ENCODE measurements around the gene NR2F1-AS1.

The NR2F1-AS1 gene

DNA sequence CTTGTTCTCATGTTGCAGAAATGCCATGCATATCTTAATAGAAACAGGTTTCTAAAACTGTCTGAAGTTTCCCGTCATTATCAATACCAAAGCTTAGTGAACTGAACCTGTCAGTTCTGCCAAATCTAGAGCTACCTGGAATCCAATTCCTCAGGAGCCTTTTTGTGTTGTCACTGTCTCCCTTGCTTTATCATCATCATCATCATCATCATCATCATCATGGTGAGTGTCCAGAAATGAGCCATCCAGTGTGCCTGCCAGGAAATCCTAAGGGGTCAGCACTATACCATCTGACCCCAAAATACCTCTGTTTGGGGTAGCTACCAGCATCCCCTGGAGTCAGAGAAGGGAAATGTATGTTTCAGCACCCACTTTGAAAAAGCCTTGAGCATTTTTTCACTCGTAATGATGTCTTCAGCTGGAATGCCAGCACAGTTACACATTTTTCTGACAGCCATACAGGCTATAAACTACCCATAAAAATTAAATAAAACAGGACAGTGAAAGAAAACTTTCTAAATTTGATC lies 150.3 kb downstream of the NR2F1-AS1 start:
- DNase-seq (ENCODE audit: low read depth): no peak
- no peak for TF ChIP-seq CTCF (IDR thresholded peaks at IDR 0.05; ENCODE audit: insufficient read depth, low read depth, low read length, missing control alignments)

GRCh38 chr5:93430118-93430517 lies 150.9 kb downstream of the NR2F1-AS1 start:
- DNase-seq (ENCODE audit: low read depth): no peak
- no peak for TF ChIP-seq CTCF (IDR thresholded peaks at IDR 0.05; ENCODE audit: insufficient read depth, low read depth, low read length, missing control alignments)
- no peak overlapping the region for H3K4me3 ChIP-seq (ENCODE audit: low read length)

More for the DNA sequence above, 150.3 kb downstream of the NR2F1-AS1 start:
- H3K4me3 ChIP-seq (ENCODE audit: low read length): no peak overlapping the region

DNA sequence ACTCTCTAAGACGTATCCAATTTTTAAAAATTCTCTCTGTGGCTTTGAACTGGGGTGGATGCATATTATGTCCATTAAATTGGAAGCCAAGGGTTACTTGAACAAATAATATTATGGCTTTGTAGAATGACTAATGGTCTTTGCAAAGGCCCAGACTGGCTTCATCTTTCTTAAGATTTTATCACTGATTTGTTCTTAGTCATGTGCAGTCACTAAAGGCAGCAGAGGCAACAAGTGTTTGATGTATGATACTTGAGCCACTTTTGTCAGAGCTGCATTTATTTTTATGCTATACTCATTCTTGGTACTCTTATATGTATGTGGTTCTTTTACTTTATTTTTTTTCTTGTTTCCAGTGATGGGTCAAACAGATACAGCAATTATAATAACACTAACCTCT lies 152.2 kb downstream of the NR2F1-AS1 start:
- no peak for DNase-seq (ENCODE audit: low read depth)
- H3K4me3 ChIP-seq (ENCODE audit: low read length): no peak overlapping the region
- no peak for TF ChIP-seq CTCF (IDR thresholded peaks at IDR 0.05; ENCODE audit: insufficient read depth, low read depth, low read length, missing control alignments)

DNA sequence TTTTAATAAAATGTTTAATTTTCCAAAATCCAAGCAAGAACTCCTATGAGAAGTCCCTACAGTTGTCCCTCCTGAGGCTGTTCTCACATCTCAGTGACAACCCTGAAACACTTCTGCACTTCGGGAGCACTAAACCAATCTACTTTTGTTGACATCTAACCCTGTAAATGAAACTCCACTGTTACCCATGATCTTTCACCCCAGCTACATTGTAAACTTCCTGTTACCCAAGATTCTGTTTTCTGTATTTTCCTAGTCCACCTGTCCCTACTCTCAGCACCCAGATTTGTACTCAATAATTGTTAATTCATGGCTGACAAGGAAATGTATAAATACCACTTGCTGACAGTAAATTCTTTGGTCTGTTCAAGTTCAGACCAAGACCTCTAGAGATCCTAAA lies 153.7 kb downstream of the NR2F1-AS1 start:
- no peak overlapping the region for H3K4me3 ChIP-seq (ENCODE audit: low read length)
- no peak for DNase-seq (ENCODE audit: low read depth)
- no peak for TF ChIP-seq CTCF (IDR thresholded peaks at IDR 0.05; ENCODE audit: insufficient read depth, low read depth, low read length, missing control alignments)

DNA sequence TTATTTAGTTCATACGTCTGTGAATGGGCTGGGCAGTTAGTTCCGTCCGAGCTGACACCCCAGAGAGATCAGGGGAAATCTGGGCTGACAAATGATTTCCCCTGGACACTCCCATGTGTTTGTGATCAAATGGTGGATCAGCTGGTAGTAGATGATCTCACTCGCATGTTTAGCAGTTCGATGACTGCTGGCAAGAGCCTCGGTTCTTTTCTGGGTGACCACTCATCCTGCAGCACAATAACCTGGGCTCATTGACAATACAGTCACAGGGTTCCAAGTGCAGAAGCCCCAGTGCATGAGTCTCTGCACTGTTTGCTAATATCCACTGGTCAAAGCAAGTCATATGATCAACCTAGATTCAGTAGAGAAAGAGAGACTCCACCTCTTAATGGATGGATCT lies 155.9 kb downstream of the NR2F1-AS1 start:
- no peak for TF ChIP-seq CTCF (IDR thresholded peaks at IDR 0.05; ENCODE audit: insufficient read depth, low read depth, low read length, missing control alignments)
- no peak for DNase-seq (ENCODE audit: low read depth)
- no peak overlapping the region for H3K4me3 ChIP-seq (ENCODE audit: low read length)

DNA sequence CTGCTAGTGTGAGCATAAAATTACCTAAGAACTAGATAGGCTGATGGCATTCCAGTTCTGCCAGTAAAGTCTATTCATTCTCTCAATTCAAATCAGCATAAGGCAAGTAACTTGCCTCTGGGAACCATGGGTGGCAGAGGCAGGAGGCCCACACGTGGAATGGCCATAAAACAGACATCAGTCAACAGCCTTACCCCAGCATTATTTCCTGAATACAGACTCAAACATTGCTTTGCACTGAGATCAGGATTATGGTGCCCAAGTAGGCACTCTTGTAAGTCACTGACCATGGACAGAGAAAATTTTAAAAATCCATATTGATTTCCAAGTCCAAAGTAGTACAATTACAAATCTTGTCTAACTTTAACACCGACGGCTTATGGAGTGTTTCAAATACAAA lies 157.7 kb downstream of the NR2F1-AS1 start:
- DNase-seq (ENCODE audit: low read depth): no peak
- no peak overlapping the region for H3K4me3 ChIP-seq (ENCODE audit: low read length)
- TF ChIP-seq CTCF (IDR thresholded peaks at IDR 0.05; ENCODE audit: insufficient read depth, low read depth, low read length, missing control alignments): no peak

DNA sequence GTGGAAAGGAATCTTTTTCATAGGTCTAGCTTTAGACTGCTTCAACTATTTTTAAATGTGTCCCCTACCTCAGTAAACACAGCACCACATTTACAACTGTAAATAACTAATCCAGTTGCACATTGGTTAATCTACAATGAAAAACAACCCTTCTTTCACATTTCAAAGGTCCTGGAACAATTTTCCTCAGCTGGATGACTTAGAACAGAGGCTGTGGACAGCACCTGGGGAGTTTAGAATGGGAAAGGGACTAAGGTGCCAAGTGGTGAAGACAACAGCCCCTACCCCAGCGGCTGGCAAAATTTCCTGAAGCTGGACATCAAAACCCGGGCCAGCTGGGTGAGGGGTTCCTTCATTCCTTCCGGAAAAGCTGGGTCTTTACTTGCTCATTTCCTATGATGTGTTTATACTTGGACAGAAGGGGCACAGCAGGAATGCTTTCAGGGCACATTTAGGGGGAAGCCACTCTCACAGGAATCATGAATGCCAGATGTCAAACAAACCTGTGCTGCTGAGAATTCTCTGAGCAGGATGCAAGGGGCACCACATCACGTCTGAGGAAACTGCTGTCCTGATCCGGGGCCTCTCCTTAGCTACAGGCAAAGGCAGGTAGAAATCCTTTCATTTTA lies 158.3 kb downstream of the NR2F1-AS1 start:
- DNase-seq (ENCODE audit: low read depth): no peak
- no peak overlapping the region for H3K4me3 ChIP-seq (ENCODE audit: low read length)
- TF ChIP-seq CTCF (IDR thresholded peaks at IDR 0.05; ENCODE audit: insufficient read depth, low read depth, low read length, missing control alignments): no peak
